Right lobe of liver (tissue), 6 donors: ENCODE data around the gene GRIN2A. TPM values are rescaled to one million over a fixed set of nuclear protein-coding genes. Genes with fewer than 3 reads are reported as not detected.

Experiments
- ATAC-seq, 4 donors: fragments of 200-7000 bp; cut with Tn5 transposase; one replicate each; pipeline ENCODE4 v1.9.1; 2020; ENCODE audit warnings: mild to moderate bottlenecking in 4 of 4, moderate library complexity in 4 of 4
- DNase-seq, 3 donors: peaks; one replicate each; pipeline ENCODE4 v3.0.0-alpha.2; 2020
- H3K27ac ChIP-seq, 3 donors: fragments of 200-600 bp; one replicate each; pipeline ENCODE4 v1.8.0; 2022
- H3K27me3 ChIP-seq, 2 donors: fragments of 200-600 bp; one replicate each; pipeline ENCODE4 v1.8.0; 2022
- H3K36me3 ChIP-seq, 4 donors: fragments of 200-600 bp; sonication (generic) in 1 of 4; one replicate each; pipeline versions ENCODE4 v1.5.1 to v1.8.0; 2017 to 2022; ENCODE audit warnings: control low read depth in 1 of 4
- H3K4me1 ChIP-seq, 4 donors: fragments of 200-600 bp; sonication (generic) in 1 of 4; one replicate each; pipeline versions ENCODE4 v1.5.1 to v1.8.0; 2017 to 2022; ENCODE audit warnings: control low read depth in 1 of 4
- H3K4me3 ChIP-seq, 3 donors: fragments of 200-600 bp; one replicate each; pipeline ENCODE4 v1.8.0; 2022
- H3K9me3 ChIP-seq, 4 donors: fragments of 200-600 bp; sonication (generic) in 1 of 4; one replicate each; pipeline versions ENCODE4 v1.5.1 to v1.8.0; 2017 to 2022; ENCODE audit warnings: control low read depth in 1 of 4
- POLR2A ChIP-seq: fragments of 450-650 bp; IDR thresholded peaks from one replicate; pipeline ENCODE4 v1.6.1; 2017; ENCODE audit warnings: antibody characterized with exemption, mild to moderate bottlenecking
- WGBS: methylation state at CpG from one replicate; pipeline ENCODE4 v1.1.6; 2018; ENCODE audit warnings: low coverage, low lambda C conversion rate; ENCODE audit not compliant: insufficient coverage; ENCODE audit errors: missing lambda C conversion rate; 5-methylcytosine and 5-hydroxymethylcytosine counted together
- intact Hi-C, 2 donors: fragments of 100-400 bp; cut with DNase I; formaldehyde crosslinking; loops; one replicate each; pipeline versions ENCODE4 v1.11.2 to v1.14.1; 2022
- total RNA-seq, 6 experiments: library from RNA; depleted of rRNA in 2 of 6; stranded (reverse); fragments of >200 nt in 2 of 6; fragmentation: NEBNext Ultra II Directional in 3 of 6; extraction: Animal tissue kit (Norgen Biotek cat#: 25700) in 3 of 6; gene quantifications; one replicate each; pipeline versions ENCODE4 v1.1.0 to v1.2.4, GENCODE V29; 2016 to 2023
- TF ChIP-seq, protein P1 (sequence below), 4 donors: fragments of 200-600 bp in 3 of 4; fragments of 450-650 bp in 1 of 4; IDR thresholded peaks; one replicate each; pipeline versions ENCODE4 v1.5.1 to v1.8.0; 2016 to 2022; ENCODE audit warnings: antibody characterized with exemption in 4 of 4, mild to moderate bottlenecking in 2 of 4
- donor health status: DM: no; HTN: yes; CAD: no.
- donor health status: DM: no; HTN: no; CAD: no.
- donor health status: DM: no; HTN: no; CAD: no.
- donor health status: DM: no; HTN: yes; CAD: no.
- donor health status: DM: no; HTN: yes; CAD: no.

The GRIN2A gene
- total RNA-seq, 6 experiments from 2014 or later, result not detected

GRCh38 chr16:9773289-9773688, 408.9 kb downstream of the GRIN2A start:
- WGBS, result 42% methylated on average over 4 of the region's 4 CpGs
- intact Hi-C loops, result no loop called here
- no peak for ATAC-seq

DNA sequence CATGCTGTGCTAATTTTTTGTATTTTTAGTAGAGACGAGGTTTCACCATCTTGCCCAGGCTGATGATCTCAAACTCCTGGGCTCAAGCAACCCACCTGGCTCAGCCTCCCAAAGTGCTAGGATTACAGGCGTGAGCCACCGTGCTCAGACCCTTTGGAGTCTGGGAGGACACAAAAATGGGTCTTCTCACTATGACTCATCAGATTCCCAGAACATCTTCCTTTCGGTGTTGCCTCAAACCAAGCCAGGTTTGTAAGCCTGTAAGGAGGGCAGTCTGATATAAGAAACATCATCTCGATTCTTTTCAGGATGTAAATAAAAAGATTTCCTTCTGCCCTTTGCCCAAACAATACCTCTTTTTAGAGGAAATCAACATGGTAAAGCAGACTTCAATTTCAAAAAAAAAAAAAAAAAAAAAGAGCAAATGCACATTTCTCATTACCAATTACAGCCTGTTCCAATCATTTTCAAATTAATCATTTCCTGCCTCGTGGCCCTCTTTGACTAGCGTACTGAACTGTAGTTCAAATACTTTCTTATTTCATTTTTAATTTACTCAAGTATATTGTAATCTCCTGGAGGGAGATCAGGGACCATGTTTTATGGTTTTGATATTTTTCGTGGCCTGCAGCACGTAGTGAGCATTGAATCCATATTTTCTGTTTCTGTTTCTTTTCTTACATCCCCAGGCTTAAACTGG, 409.6 kb downstream of the GRIN2A start:
- no peaks in the 10 kb centered on the region for H3K27me3 ChIP-seq
- intact Hi-C loops, result no loop called here
- TF ChIP-seq, protein P1, sequence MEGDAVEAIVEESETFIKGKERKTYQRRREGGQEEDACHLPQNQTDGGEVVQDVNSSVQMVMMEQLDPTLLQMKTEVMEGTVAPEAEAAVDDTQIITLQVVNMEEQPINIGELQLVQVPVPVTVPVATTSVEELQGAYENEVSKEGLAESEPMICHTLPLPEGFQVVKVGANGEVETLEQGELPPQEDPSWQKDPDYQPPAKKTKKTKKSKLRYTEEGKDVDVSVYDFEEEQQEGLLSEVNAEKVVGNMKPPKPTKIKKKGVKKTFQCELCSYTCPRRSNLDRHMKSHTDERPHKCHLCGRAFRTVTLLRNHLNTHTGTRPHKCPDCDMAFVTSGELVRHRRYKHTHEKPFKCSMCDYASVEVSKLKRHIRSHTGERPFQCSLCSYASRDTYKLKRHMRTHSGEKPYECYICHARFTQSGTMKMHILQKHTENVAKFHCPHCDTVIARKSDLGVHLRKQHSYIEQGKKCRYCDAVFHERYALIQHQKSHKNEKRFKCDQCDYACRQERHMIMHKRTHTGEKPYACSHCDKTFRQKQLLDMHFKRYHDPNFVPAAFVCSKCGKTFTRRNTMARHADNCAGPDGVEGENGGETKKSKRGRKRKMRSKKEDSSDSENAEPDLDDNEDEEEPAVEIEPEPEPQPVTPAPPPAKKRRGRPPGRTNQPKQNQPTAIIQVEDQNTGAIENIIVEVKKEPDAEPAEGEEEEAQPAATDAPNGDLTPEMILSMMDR (IDR thresholded peaks at IDR 0.05), result no peak
- no peak for TF ChIP-seq POLR2A
- no peak for ATAC-seq
- H3K27ac ChIP-seq, result no peak overlapping the region
- H3K4me1 ChIP-seq, result no peaks in the 10 kb centered on the region
- WGBS, result 49% methylated on average over 8 of the region's 9 CpGs
- H3K9me3 ChIP-seq, result no peaks in the 10 kb centered on the region
- H3K4me3 ChIP-seq, result no peak overlapping the region
- DNase-seq, result no peak
- no peaks in the 10 kb centered on the region for H3K36me3 ChIP-seq

More at GRCh38 chr16:9773289-9773688, 408.9 kb downstream of the GRIN2A start:
- no peaks in the 10 kb centered on the region for H3K4me1 ChIP-seq
- no peak for DNase-seq
- no peak overlapping the region for H3K27ac ChIP-seq
- no peaks in the 10 kb centered on the region for H3K36me3 ChIP-seq
- H3K27me3 ChIP-seq, result no peaks in the 10 kb centered on the region
- no peak overlapping the region for H3K4me3 ChIP-seq
- TF ChIP-seq, protein P1 (IDR thresholded peaks at IDR 0.05), result no peak
- no peak for TF ChIP-seq POLR2A
- H3K9me3 ChIP-seq, result no peaks in the 10 kb centered on the region

GRCh38 chr16:9766891-9767290, 415.3 kb downstream of the GRIN2A start:
- no peaks in the 10 kb centered on the region for H3K9me3 ChIP-seq
- no peaks in the 10 kb centered on the region for H3K36me3 ChIP-seq
- TF ChIP-seq POLR2A, result no peak
- TF ChIP-seq, protein P1 (IDR thresholded peaks at IDR 0.05), result no peak
- WGBS, result 45% methylated on average over 4 of the region's 4 CpGs
- no peak overlapping the region for H3K4me3 ChIP-seq
- DNase-seq, result no peak
- intact Hi-C loops, result no loop called here
- H3K27me3 ChIP-seq, result no peaks in the 10 kb centered on the region
- no peaks in the 10 kb centered on the region for H3K4me1 ChIP-seq
- no peak for ATAC-seq
- no peak overlapping the region for H3K27ac ChIP-seq

- no peak for ATAC-seq
Observed at GRCh38 chr16:9763505-9763904, 418.7 kb downstream of the GRIN2A start.

More at GRCh38 chr16:9763505-9763904, 418.7 kb downstream of the GRIN2A start:
- Histone ChIP-seq H3K4me3 (no peak overlapping the region), H3K27ac (no peak overlapping the region), H3K27me3 (no peaks in the 10 kb centered on the region), H3K36me3 (no peaks in the 10 kb centered on the region), H3K4me1 (no peaks in the 10 kb centered on the region), H3K9me3 (no peaks in the 10 kb centered on the region)
- 80% methylated on average over 1 of the region's 11 CpGs for WGBS
- no peak for DNase-seq
- intact Hi-C loops, result no loop called here
- no peak for TF ChIP-seq POLR2A
- TF ChIP-seq, protein P1 (IDR thresholded peaks at IDR 0.05), result no peak
